ENCODE results near the gene MYLK4. TPM values are rescaled to one million over a fixed set of nuclear protein-coding genes. Genes with fewer than 3 reads are reported as not detected.
A peak's percentile ranks its signal among the peaks of the same experiment; 100 is the strongest.

Gene MYLK4
- polyA plus RNA-seq, 6 donors from 2014 or later = 0.04 to 0.13 (median 0.10) TPM; not detected in 2

DNA sequence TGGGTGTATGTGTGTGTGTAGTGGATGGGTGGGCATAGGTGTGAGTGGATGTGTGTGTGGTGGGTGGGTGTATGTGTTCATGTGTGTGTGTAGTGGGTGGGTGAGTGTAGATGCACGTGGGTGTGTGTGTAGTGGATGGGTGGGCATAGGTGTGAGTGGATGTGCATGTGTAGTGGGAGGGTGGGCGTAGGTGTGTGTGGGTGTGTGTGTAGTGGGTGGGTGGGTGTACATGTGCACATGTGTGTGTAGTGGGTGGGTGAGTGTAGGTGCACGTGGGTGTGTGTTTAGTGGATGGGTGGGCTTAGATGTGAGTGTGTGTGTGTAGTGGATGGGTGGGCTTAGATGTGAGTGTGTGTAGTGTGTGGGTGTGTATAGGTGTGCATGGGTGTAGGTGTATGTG is 104.4 kb downstream of the MYLK4 start:
- DNase-seq = no peak
- no peak for ATAC-seq (ENCODE audit: low read depth in 2 of 2)
- H3K4me1 Mint-ChIP-seq = peaks cover 0 to under 1% (median 0%) of the 10 kb centered on the region in 3 donors
- no peak overlapping the region for H3K4me3 Mint-ChIP-seq
- H3K27me3 Mint-ChIP-seq = peaks cover 18 to 49% (median 46%) of the 10 kb centered on the region in 3 donors
- H3K9me3 Mint-ChIP-seq = peaks cover 0 to 4% (median 0%) of the 10 kb centered on the region in 7 donors
- H3K36me3 Mint-ChIP-seq = no peaks in the 10 kb centered on the region
- H3K27ac Mint-ChIP-seq = peak overlapping the region in 1 of 6 donors; percentile 23

DNA sequence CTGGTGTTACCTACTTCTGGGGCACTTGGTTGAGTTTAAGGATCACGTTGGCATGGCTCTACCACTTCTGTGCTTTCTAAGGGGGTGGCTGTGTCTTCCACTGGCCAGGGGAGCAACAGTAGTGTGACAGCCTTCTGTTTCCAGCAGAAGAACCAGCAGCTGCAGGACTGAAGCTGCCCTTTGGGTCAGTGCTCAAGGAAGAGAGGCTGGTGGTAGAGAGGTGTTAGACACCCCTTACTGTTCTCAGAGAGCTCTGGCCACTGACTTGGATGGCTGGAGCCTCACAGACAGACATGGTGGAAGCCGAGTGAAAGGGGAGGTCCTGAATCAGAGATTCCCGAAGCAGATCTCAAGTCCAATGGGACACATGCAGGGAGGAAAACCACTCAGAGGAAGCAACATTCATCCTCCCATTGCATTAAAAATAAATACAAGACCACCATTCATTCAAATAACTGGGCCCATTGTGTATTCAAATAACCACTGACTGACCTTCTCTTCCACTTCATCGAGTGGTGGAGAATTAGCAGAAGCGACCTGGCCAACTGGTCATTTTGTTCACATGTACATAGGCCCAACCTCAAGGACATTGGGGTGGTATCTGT is 106.7 kb downstream of the MYLK4 start:
- no peaks in the 10 kb centered on the region for H3K36me3 Mint-ChIP-seq
- ATAC-seq (ENCODE audit: low read depth in 2 of 2) (no peak), DNase-seq (no peak)
- peaks cover 0 to 3% (median 0%) of the 10 kb centered on the region in 3 donors for H3K4me1 Mint-ChIP-seq
- H3K4me3 Mint-ChIP-seq = no peak overlapping the region
- H3K9me3 Mint-ChIP-seq = no peaks in the 10 kb centered on the region
- H3K27me3 Mint-ChIP-seq = peaks cover 37 to 66% (median 66%) of the 10 kb centered on the region in 3 donors
- peak overlapping the region in 1 of 6 donors; percentile 27 for H3K27ac Mint-ChIP-seq

- H3K4me1 Mint-ChIP-seq = peaks cover 0 to 3% (median 0%) of the 10 kb centered on the region in 3 donors
These were observed 107.6 kb downstream of the MYLK4 start for GRCh38 chr6:2643130-2643529.

GRCh38 chr6:2641044-2641725 is 109.5 kb downstream of the MYLK4 start:
- Mint-ChIP-seq H3K4me1 (peaks cover 0 to 3% (median 0%) of the 10 kb centered on the region in 3 donors), H3K27me3 (peaks cover 38 to 78% (median 76%) of the 10 kb centered on the region in 3 donors), H3K36me3 (no peaks in the 10 kb centered on the region), H3K4me3 (no peak overlapping the region), H3K27ac (peak overlapping the region in 1 of 6 donors; percentile 1), H3K9me3 (no peaks in the 10 kb centered on the region)
- ATAC-seq (ENCODE audit: low read depth in 2 of 2) (no peak), DNase-seq (no peak)

More at GRCh38 chr6:2643130-2643529, 107.6 kb downstream of the MYLK4 start:
- no peak for DNase-seq
- no peak for ATAC-seq (ENCODE audit: low read depth in 2 of 2)
- no peak overlapping the region for H3K27ac Mint-ChIP-seq
- no peaks in the 10 kb centered on the region for H3K36me3 Mint-ChIP-seq
- H3K9me3 Mint-ChIP-seq = no peaks in the 10 kb centered on the region
- no peak overlapping the region for H3K4me3 Mint-ChIP-seq
- peaks cover 38 to 73% (median 68%) of the 10 kb centered on the region in 3 donors for H3K27me3 Mint-ChIP-seq

DNA sequence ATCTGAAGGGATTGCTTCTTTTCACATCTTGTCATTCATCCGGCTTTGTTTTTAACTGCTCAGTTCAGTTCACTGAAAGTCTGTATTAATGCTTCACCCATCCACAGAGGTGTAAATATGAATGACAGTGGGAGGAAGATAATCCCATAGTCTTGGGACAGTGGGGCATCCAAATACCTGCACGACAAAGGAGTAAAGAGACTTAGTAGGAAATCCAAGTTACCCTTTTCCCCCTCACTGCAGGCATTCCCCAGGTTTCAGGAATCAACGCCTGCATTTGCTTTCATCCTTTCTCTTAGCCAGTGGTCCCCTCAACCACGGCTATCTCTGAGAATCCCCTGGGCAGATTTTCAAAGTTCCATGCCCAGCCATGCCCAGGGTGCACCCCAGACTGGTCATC is 110.2 kb downstream of the MYLK4 start:
- Mint-ChIP-seq H3K4me1 (peaks cover 0 to 3% (median 0%) of the 10 kb centered on the region in 3 donors), H3K9me3 (no peaks in the 10 kb centered on the region), H3K36me3 (no peaks in the 10 kb centered on the region), H3K27me3 (peaks cover 38 to 79% (median 75%) of the 10 kb centered on the region in 3 donors), H3K4me3 (no peak overlapping the region), H3K27ac (no peak overlapping the region)
- no peak for DNase-seq
- no peak for ATAC-seq (ENCODE audit: low read depth in 2 of 2)

DNA sequence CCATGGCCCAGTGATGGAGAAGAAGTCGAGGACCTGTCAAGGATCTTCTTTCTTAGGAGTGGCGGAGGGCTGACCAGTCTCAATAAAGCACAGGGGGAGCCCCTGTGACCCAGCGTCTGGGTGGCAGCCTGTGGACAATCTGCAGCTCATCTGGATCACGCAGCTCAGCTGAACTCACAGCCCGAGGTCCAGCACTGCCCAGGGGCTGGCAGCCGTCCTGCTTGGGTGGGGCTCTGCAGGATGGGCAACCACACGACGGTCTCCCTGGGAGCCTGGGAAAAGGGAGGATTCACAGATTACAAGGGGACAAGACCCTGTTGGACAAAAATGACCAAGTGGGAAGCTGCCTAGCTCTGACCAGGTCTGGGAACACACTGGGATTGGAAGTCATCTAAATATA is 110.8 kb downstream of the MYLK4 start:
- DNase-seq (no peak), ATAC-seq (ENCODE audit: low read depth in 2 of 2) (no peak)
- Mint-ChIP-seq H3K27ac (no peak overlapping the region), H3K4me1 (peaks cover 0 to 3% (median 0%) of the 10 kb centered on the region in 3 donors), H3K36me3 (no peaks in the 10 kb centered on the region), H3K4me3 (no peak overlapping the region), H3K9me3 (no peaks in the 10 kb centered on the region), H3K27me3 (peaks cover 34 to 75% (median 74%) of the 10 kb centered on the region in 3 donors)

- H3K27me3 Mint-ChIP-seq = peaks cover 34 to 68% (median 67%) of the 10 kb centered on the region in 3 donors
- H3K27ac Mint-ChIP-seq = no peak overlapping the region
- DNase-seq (no peak), ATAC-seq (ENCODE audit: low read depth in 2 of 2) (no peak)
- no peaks in the 10 kb centered on the region for H3K9me3 Mint-ChIP-seq
- peaks cover 3 to 6% (median 3%) of the 10 kb centered on the region in 3 donors for H3K4me1 Mint-ChIP-seq
- no peaks in the 10 kb centered on the region for H3K36me3 Mint-ChIP-seq
- H3K4me3 Mint-ChIP-seq = no peak overlapping the region
These were observed 111.6 kb downstream of the MYLK4 start for GRCh38 chr6:2639167-2639566.

DNA sequence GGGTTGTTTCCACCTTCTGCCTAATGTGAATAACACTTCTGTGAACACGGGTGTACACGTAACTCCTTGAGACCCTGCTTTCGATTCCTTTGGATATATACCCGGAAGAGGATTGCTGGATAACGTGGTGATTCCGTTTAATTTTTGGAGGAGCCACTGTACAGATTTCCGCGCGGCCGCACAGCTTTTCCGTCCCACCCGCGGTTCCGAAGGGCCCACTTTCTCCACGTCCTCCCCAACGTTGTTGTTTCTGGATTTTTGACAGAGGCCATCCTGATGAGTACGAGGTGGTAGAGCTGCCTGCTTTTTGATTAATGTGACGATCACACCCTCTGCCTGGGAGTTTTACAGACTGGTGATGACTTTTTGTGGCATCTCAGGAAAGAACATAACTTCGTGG is 114.0 kb downstream of the MYLK4 start:
- Mint-ChIP-seq H3K4me1 (peaks cover 3 to 8% (median 5%) of the 10 kb centered on the region in 3 donors), H3K27me3 (peaks cover 23 to 50% (median 50%) of the 10 kb centered on the region in 3 donors), H3K36me3 (no peaks in the 10 kb centered on the region), H3K27ac (no peak overlapping the region), H3K4me3 (peak overlapping the region in 2 of 8 donors; percentile 46 to 61), H3K9me3 (no peaks in the 10 kb centered on the region)
- no peak for DNase-seq
- no peak for ATAC-seq (ENCODE audit: low read depth in 2 of 2)

DNA sequence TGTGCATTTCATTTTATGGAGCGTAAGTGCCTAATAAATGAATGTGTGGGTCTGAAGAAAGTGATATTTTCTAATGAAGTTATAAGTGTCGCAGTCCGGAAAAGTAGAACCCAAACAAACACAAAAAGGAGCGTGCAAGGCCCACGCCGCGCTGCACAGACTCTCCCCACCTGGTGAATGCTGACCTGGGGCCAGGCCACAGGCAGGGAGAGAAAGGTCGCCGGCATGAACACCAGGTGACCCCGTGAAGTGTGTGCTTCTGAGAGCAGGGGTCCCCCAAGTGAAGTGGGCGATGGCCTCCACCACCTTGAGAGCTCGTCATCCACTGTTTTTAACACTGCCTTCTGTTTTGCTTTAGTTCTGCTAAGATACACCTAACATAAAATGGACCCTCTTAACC is 114.8 kb downstream of the MYLK4 start:
- H3K27me3 Mint-ChIP-seq = peaks cover 15 to 42% (median 42%) of the 10 kb centered on the region in 3 donors
- no peak overlapping the region for H3K4me3 Mint-ChIP-seq
- H3K36me3 Mint-ChIP-seq = no peaks in the 10 kb centered on the region
- no peak for ATAC-seq (ENCODE audit: low read depth in 2 of 2)
- no peak for DNase-seq
- no peaks in the 10 kb centered on the region for H3K9me3 Mint-ChIP-seq
- peaks cover 0 to 8% (median 5%) of the 10 kb centered on the region in 3 donors for H3K4me1 Mint-ChIP-seq
- no peak overlapping the region for H3K27ac Mint-ChIP-seq

DNA sequence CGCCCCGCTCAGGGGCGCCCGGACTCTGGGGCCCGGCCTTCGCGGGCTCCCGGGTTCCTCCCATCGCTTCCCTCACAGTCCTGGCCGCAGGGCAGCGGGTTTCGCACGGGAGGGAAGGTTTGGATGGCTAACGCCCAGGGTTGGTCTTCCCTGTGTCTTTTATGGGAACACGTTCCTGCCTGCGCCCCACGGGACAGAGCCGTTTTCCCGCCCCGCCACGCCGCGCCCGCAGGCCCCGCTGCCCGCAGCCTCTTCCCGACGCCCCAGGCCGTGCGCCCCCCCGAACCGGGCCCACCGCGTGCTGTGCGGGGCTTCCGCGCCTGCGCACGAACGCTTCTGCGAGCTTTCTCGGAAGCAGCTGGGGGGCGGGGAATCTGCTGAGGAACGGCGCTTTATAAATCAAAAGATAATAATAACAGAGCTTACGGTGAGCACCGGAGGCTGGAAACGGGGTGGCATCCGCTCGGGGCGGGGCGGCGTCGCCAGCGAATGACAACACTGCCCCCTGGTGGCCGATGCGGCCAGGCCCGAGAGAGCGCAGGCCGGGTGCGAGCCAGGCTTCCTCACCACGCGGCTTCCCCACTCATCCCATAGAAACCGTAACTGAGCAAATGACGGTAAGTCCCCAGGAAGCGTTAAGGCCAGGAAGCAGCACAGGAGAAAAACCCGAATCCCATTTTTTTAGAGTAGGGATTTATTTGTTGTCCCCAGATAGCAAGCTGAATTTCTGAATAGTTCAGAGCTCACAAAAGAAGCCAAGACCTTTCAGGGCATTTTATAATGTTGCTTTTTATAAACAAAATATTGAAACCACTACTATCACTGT is 116.4 kb downstream of the MYLK4 start:
- peak overlapping the region in 1 of 6 donors; percentile 89 for H3K27ac Mint-ChIP-seq
- H3K9me3 Mint-ChIP-seq = no peaks in the 10 kb centered on the region

DNA sequence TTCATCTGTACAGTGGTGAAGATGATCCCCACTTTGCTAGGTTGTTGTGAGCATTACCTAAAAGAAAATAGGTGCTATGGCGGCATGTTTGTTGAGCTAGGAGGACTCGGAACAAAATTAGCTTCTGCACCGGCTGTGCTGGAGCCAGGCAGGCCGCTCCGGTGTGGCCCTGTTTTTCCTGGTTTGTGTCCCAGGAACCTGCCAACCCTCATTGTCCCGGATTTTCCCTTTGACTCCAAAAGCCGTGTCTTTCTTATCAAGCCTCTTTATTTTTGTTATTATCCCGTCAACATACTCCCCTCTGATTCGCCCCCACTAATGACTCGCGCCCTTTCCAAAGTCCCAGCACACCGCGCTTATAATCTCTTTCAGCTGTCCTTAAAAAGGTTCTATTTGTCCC is 117.0 kb downstream of the MYLK4 start:
- Mint-ChIP-seq H3K27me3 (peaks cover 0 to 27% (median 25%) of the 10 kb centered on the region in 3 donors), H3K4me3 (peak overlapping the region in 7 of 8 donors; percentile 64 to 88 (median 78)), H3K9me3 (no peaks in the 10 kb centered on the region), H3K27ac (no peak overlapping the region), H3K4me1 (peaks cover 0 to 8% (median 5%) of the 10 kb centered on the region in 3 donors), H3K36me3 (no peaks in the 10 kb centered on the region)
- ATAC-seq (ENCODE audit: low read depth in 2 of 2) (no peak), DNase-seq (no peak)

More for the DNA sequence above, 116.4 kb downstream of the MYLK4 start:
- H3K4me3 Mint-ChIP-seq = peak overlapping the region; percentile 64 to 88 (median 78)
- H3K4me1 Mint-ChIP-seq = peaks cover 0 to 8% (median 5%) of the 10 kb centered on the region in 3 donors
- ATAC-seq (ENCODE audit: low read depth in 2 of 2) (peak; percentile 95 to 97), DNase-seq (peak; percentile 65)
- peaks cover 4 to 33% (median 30%) of the 10 kb centered on the region in 3 donors for H3K27me3 Mint-ChIP-seq
- H3K36me3 Mint-ChIP-seq = no peaks in the 10 kb centered on the region

- H3K4me1 Mint-ChIP-seq = peaks cover 0 to 8% (median 5%) of the 10 kb centered on the region in 3 donors
- peak overlapping the region in 5 of 8 donors; percentile 6 to 83 (median 72) for H3K4me3 Mint-ChIP-seq
- ATAC-seq (ENCODE audit: low read depth in 2 of 2) (no peak), DNase-seq (no peak)
- no peak overlapping the region for H3K27ac Mint-ChIP-seq
- H3K36me3 Mint-ChIP-seq = no peaks in the 10 kb centered on the region
- no peaks in the 10 kb centered on the region for H3K9me3 Mint-ChIP-seq
- peaks cover 0 to 26% (median 23%) of the 10 kb centered on the region in 3 donors for H3K27me3 Mint-ChIP-seq
These were observed 117.6 kb downstream of the MYLK4 start for GRCh38 chr6:2632976-2633584.

GRCh38 chr6:2632368-2632767 is 118.4 kb downstream of the MYLK4 start:
- Mint-ChIP-seq H3K9me3 (no peaks in the 10 kb centered on the region), H3K27me3 (peaks cover 0 to 29% (median 23%) of the 10 kb centered on the region in 3 donors), H3K36me3 (no peaks in the 10 kb centered on the region), H3K4me3 (peak overlapping the region in 1 of 8 donors; percentile 63), H3K4me1 (peaks cover 0 to 8% (median 5%) of the 10 kb centered on the region in 3 donors), H3K27ac (no peak overlapping the region)
- DNase-seq (no peak), ATAC-seq (ENCODE audit: low read depth in 2 of 2) (no peak)
